Peyer's patch (tissue), 4 donors: ENCODE results near the gene TTC12.

Source experiments
- POLR2A ChIP-seq, 2 donors: fragments of 450-650 bp; IDR thresholded peaks; one replicate each; pipeline ENCODE4 v1.5.1; 2017; ENCODE audit warnings: antibody characterized with exemption in 2 of 2, mild to moderate bottlenecking in 2 of 2, moderate library complexity in 2 of 2
- TF ChIP-seq, protein P1 (sequence below), 6 experiments: fragments of 450-650 bp in 4 of 6; fragments of 200-600 bp in 2 of 6; sonication (generic) in 1 of 6; IDR thresholded peaks; one replicate each; pipeline ENCODE4 v1.5.1; 2017 to 2019; ENCODE audit warnings: antibody characterized with exemption in 6 of 6, mild to moderate bottlenecking in 3 of 6, moderate library complexity in 1 of 6

DNA sequence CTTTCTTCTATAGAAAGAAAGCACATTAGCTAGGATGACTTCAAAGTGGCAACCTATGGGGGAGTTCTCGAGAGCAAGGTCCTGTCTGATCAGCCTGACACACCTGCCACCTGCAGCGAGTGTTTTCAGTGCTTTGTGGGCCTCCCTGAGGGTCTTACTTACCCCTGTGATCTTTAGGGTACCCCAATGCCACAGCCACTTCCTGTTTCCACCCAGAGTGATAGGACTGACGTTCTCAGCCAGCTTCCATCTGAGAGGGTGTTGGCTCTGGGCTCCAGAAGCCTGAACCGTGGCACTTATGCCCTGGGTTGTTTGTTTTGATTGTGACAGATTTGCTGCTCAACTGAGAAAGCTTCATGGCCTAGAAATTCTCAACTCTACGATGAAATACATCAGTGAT lies 51.5 kb downstream of the TTC12 start:
- TF ChIP-seq, protein P1, sequence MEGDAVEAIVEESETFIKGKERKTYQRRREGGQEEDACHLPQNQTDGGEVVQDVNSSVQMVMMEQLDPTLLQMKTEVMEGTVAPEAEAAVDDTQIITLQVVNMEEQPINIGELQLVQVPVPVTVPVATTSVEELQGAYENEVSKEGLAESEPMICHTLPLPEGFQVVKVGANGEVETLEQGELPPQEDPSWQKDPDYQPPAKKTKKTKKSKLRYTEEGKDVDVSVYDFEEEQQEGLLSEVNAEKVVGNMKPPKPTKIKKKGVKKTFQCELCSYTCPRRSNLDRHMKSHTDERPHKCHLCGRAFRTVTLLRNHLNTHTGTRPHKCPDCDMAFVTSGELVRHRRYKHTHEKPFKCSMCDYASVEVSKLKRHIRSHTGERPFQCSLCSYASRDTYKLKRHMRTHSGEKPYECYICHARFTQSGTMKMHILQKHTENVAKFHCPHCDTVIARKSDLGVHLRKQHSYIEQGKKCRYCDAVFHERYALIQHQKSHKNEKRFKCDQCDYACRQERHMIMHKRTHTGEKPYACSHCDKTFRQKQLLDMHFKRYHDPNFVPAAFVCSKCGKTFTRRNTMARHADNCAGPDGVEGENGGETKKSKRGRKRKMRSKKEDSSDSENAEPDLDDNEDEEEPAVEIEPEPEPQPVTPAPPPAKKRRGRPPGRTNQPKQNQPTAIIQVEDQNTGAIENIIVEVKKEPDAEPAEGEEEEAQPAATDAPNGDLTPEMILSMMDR (IDR thresholded peaks at IDR 0.05), result no peak
- no peak for TF ChIP-seq POLR2A (IDR thresholded peaks at IDR 0.05)
